HG03280 (cell line): ENCODE data around the gene ZPR1.
A peak's percentile ranks its signal among the peaks of the same experiment; 100 is the strongest.

ENCODE experiments used
- ATAC-seq: cut with Tn5 transposase; IDR thresholded peaks from one replicate; pipeline ENCODE4 v1.9.1; 2021; ENCODE audit warnings: mild to moderate bottlenecking, moderate library complexity; ENCODE audit not compliant: unreplicated experiment

The ZPR1 gene

GRCh38 chr11:116792869-116793771 is 5.3 kb upstream of the ZPR1 start:
- ATAC-seq = no peak

GRCh38 chr11:116792144-116792868 is 4.5 kb upstream of the ZPR1 start:
- ATAC-seq = no peak

GRCh38 chr11:116791813-116792143 is 4.0 kb upstream of the ZPR1 start, which contains the start of gene APOA5:
Gene APOA5 (minus strand): TSS chr11:116791879. CDS start chr11:116791860, 19 bp downstream.
- ATAC-seq = no peak

GRCh38 chr11:116791002-116791812 is 3.4 kb upstream of the ZPR1 start:
- ATAC-seq = no peak

- ATAC-seq = no peak
Observed at GRCh38 chr11:116790167-116791001, 2.6 kb upstream of the ZPR1 start.

- no peak for ATAC-seq
Observed at GRCh38 chr11:116788975-116789374, 1.2 kb upstream of the ZPR1 start.

GRCh38 chr11:116788534-116788933 is 711 bp upstream of the ZPR1 start:
- no peak for ATAC-seq

GRCh38 chr11:116787436-116787785 is 412 bp downstream of the ZPR1 start:
- ATAC-seq = peak; percentile 4

- ATAC-seq = no peak
Observed at GRCh38 chr11:116786966-116787365, 857 bp downstream of the ZPR1 start.

GRCh38 chr11:116786326-116786725 is 1.5 kb downstream of the ZPR1 start:
- no peak for ATAC-seq

- no peak for ATAC-seq
Observed at GRCh38 chr11:116782728-116783127, 5.1 kb downstream of the ZPR1 start.

GRCh38 chr11:116778556-116778955 is 9.3 kb downstream of the ZPR1 start:
- no peak for ATAC-seq

GRCh38 chr11:116777056-116777455 is 10.8 kb downstream of the ZPR1 start:
- ATAC-seq = no peak

- ATAC-seq = no peak
Observed at GRCh38 chr11:116776522-116776984, 11.3 kb downstream of the ZPR1 start.

- no peak for ATAC-seq
Observed at GRCh38 chr11:116775975-116776374, 11.8 kb downstream of the ZPR1 start.

GRCh38 chr11:116774661-116775060 is 13.2 kb downstream of the ZPR1 start:
- no peak for ATAC-seq

GRCh38 chr11:116773203-116774097 is 14.4 kb downstream of the ZPR1 start:
- ATAC-seq = peak; percentile 41

GRCh38 chr11:116772443-116773202 is 15.2 kb downstream of the ZPR1 start, which contains the start of gene BUD13:
Gene BUD13 (minus strand): TSS chr11:116772987. CDS start chr11:116772964, 23 bp downstream.
- peak; percentile 93 for ATAC-seq
